Measurements from ENCODE around the gene NFKB2.
A peak's percentile ranks its signal among the peaks of the same experiment; 100 is the strongest.

Gene NFKB2

GRCh38 chr10:102395400-102396316, at the start of gene NFKB2:
NFKB2 (plus strand) TSS chr10:102395705; CDS start chr10:102395960, 255 bp downstream.
- DNase-seq: peak; percentile 76

- DNase-seq: no peak
These were observed 48.2 kb upstream of the NFKB2 start for GRCh38 chr10:102347236-102347828.

- DNase-seq: peak; percentile 7
These were observed 43.3 kb upstream of the NFKB2 start for GRCh38 chr10:102352066-102352715.

- no peak for DNase-seq
These were observed 41.1 kb upstream of the NFKB2 start for GRCh38 chr10:102354451-102354850.

GRCh38 chr10:102358712-102359382, 36.7 kb upstream of the NFKB2 start:
- no peak for DNase-seq

- no peak for DNase-seq
These were observed 28.1 kb upstream of the NFKB2 start for GRCh38 chr10:102367441-102367840.

GRCh38 chr10:102368077-102368476, 27.4 kb upstream of the NFKB2 start:
- DNase-seq: no peak

- no peak for DNase-seq
These were observed 24.2 kb upstream of the NFKB2 start for GRCh38 chr10:102371295-102371694.

- DNase-seq: no peak
These were observed 20.3 kb upstream of the NFKB2 start for GRCh38 chr10:102375250-102375649.

GRCh38 chr10:102375867-102376266, 19.6 kb upstream of the NFKB2 start:
- DNase-seq: no peak

- DNase-seq: no peak
These were observed 18.6 kb upstream of the NFKB2 start for GRCh38 chr10:102376901-102377300.

- DNase-seq: no peak
These were observed 16.1 kb upstream of the NFKB2 start for GRCh38 chr10:102379383-102379782.

GRCh38 chr10:102381983-102382382, 13.5 kb upstream of the NFKB2 start:
- no peak for DNase-seq

- DNase-seq: no peak
These were observed 12.6 kb upstream of the NFKB2 start for GRCh38 chr10:102382871-102383270.

GRCh38 chr10:102384053-102384452, 11.5 kb upstream of the NFKB2 start:
- DNase-seq: no peak

- no peak for DNase-seq
These were observed 10.7 kb upstream of the NFKB2 start for GRCh38 chr10:102384606-102385429.

GRCh38 chr10:102389894-102390293, 5.6 kb upstream of the NFKB2 start:
- no peak for DNase-seq

- DNase-seq: no peak
These were observed 3.2 kb upstream of the NFKB2 start for GRCh38 chr10:102392306-102392705.

- no peak for DNase-seq
These were observed 2.0 kb upstream of the NFKB2 start for GRCh38 chr10:102393411-102394078.

- peak; percentile 91 for DNase-seq
These were observed 1.3 kb upstream of the NFKB2 start for GRCh38 chr10:102394079-102394800.

Measured in T1000 (cell line).